ENCODE data around the gene ANKRD18B.
"Not testable (repeated sequence)": the region's sequence is repeated elsewhere in the genome, so short reads cannot be mapped to it uniquely, and the experiment has no call there.

ANKRD18B gene

DNA sequence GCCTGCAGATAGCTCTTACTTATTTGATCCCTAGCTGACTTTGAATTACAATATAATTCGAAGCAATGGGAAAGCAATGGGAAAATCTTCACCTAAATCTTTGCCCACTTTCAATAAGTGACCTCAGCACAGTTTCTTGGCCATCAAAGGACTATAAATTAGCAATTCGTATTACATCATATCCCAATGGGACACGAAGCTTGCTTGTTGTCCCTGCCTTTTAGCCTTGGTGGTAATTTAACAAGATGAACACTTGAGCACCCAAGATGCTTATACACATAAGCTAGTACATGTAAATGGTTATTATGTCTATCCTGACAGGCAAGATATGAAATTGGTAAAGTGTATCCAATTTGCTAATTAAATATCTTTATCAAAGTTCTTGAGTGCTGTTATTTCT lies 9.9 kb downstream of the ANKRD18B start:
- not testable (repeated sequence) for DNase-seq (ENCODE audit: low spot score)

DNA sequence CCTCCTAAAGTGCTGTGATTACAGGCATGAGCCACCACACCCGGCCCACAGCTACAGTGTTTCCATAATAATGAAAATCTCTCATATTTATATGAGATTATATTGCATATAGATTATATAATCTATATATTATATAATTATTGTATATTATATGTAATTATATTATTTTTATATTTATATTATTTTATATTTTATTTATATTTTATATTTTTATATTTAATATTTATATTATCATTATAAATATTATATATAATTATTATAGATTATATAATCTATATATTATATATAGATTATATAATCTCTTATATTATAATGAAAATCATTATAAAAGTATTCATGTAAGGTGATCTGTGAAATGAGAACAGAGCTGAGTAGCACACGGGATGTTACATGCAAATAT lies 11.5 kb downstream of the ANKRD18B start:
- no peak for DNase-seq (ENCODE audit: low spot score)

- DNase-seq (ENCODE audit: low spot score) = not testable (repeated sequence)
These were observed 19.4 kb downstream of the ANKRD18B start for GRCh38 chr9:33543463-33543862.

DNA sequence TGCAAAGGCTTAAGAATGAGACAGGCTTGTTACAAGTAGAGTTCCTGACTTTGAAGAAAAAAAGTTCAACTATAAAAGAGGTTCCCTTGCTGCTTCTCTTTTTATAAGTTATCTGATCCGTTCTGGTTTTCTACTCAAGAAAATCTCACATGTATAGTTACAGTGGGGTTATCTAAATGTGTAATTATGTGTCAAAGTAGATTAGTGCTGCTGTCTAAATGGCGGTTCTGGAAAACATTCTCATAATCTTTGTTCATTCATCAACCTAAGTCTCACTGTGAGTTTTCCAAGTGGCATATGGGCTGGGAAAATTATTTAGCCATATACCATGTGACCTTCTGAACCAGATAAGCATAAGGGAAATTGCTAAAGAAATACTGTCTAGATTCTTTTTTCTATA lies 21.7 kb downstream of the ANKRD18B start:
- DNase-seq (ENCODE audit: low spot score) = not testable (repeated sequence)

GRCh38 chr9:33548816-33549215 lies 24.8 kb downstream of the ANKRD18B start:
- not testable (repeated sequence) for DNase-seq (ENCODE audit: low spot score)

DNA sequence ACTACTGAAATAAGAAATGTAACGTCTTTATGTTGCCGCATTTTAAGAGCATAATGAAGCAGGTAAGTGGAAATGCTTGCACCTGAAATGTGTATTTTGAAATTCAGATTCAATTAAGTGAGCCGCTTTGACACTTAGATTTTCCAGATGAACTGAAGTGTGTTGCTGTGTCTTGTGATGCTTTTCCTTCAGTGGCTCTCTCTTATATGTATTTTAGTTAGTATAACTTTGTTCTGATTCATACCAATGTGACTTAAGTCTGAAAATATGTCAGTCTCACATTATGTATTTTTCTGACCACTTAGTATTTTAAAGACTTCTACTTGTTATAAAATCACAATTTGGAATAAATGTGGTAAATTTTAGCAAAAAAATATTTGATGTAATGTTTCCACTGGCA lies 25.4 kb downstream of the ANKRD18B start:
- not testable (repeated sequence) for DNase-seq (ENCODE audit: low spot score)

DNA sequence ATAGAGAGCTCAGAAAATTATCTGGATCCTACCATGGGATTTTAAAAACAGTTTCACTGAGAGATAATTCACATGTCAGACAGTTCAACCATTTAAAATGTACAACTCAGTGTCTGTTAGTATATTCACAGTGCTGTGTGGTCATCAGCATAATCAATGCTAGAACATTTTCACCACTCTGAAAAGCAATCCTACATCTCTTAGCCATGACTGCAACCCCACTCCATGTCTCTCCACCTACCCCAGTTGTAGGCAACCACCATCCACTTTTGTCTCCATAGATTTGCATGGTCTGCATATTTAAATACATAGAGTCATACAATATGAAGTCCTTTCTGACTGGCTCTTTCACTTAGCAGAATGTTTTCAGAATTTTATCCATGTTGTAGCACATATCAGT lies 27.1 kb downstream of the ANKRD18B start:
- not testable (repeated sequence) for DNase-seq (ENCODE audit: low spot score)

DNA sequence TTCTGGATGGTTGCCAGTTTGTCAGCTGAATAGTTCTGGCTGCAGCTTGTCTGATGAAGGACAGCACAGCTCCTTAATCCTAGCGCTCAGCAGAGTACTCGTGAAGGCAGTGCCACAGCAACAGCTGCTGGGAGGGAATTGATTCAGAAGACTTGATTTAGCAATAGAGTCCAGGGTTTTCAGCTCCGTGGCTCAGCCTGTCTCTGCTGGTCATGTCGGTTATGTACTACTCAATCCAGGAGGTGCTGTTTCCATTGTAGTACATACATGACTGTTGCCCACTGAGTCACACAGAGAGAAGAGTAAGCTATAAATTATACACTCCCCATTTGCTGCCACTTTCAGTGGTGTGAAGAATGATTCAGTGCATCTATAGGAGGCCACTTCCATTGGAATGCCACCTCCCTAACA lies 28.3 kb downstream of the ANKRD18B start:
- DNase-seq (ENCODE audit: low spot score) = not testable (repeated sequence)

DNA sequence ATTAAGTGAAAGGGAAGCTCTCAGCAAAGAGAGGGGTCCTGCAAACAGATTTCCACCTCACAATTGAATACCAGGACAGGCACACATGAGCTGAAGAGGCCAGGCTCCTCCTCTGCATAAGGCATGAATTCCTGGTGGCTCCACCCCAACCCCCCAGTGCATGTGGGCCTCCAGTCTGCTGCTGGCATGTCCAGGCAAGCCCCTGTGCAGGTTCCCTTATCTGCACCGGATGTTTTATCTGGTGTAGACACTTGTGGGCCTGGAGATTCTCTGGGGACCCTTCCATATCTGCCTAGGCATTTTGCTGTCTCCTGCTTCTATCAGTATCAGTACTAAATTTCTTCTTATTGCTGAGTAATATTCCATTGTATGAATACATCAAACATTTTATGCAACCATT lies 36.2 kb downstream of the ANKRD18B start:
- not testable (repeated sequence) for DNase-seq (ENCODE audit: low spot score)

- DNase-seq (ENCODE audit: low spot score) = not testable (repeated sequence)
These were observed 38.1 kb downstream of the ANKRD18B start for GRCh38 chr9:33562196-33562595.

GRCh38 chr9:33567776-33568175 lies 43.7 kb downstream of the ANKRD18B start:
- DNase-seq (ENCODE audit: low spot score) = not testable (repeated sequence)

GRCh38 chr9:33577786-33578185 lies 53.7 kb downstream of the ANKRD18B start:
- DNase-seq (ENCODE audit: low spot score) = not testable (repeated sequence)

GRCh38 chr9:33579996-33580395 lies 55.9 kb downstream of the ANKRD18B start:
- not testable (repeated sequence) for DNase-seq (ENCODE audit: low spot score)

DNA sequence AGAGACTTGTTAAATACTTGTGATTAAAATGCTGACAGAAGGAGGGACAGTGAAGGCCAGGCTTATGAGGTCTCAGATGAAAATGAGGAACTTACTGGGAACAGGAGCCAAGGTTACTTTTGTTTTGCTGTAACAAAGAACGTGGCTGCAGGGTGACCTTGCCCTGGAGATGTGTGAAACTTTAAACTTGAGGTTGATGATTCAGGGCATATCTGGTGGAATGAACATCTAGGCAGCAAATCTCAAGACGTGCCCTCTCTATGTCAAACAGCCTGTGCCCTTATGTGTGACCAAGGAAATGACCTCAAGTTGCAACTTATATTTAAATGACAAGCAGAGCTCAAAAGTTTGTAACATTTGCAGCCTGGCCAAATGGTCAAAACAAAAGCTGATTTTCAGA lies 58.6 kb downstream of the ANKRD18B start:
- DNase-seq (ENCODE audit: low spot score) = not testable (repeated sequence)

GRCh38 chr9:33586128-33586527 lies 62.1 kb downstream of the ANKRD18B start:
- not testable (repeated sequence) for DNase-seq (ENCODE audit: low spot score)

GRCh38 chr9:33587799-33588198 lies 63.7 kb downstream of the ANKRD18B start:
- DNase-seq (ENCODE audit: low spot score) = not testable (repeated sequence)

DNA sequence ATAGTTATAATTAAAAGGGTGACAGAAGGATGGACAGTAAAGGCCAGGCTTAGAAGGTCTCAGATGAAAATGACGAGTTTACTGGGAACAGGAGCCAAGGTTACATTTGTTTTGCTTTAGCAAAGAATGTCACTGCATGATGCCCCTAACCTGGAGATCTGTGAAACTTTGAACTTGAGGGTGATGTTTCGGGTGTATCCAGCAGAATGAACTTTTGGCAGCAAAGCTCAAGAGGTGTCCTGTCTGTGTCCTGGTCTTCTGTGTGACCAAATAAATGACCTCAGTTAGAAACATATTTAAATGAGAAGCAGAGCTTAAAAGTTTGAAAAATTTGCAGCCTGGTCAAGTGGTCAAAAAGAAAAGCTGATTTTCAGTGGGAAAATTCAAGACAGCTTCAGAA lies 64.8 kb downstream of the ANKRD18B start:
- not testable (repeated sequence) for DNase-seq (ENCODE audit: low spot score)

DNA sequence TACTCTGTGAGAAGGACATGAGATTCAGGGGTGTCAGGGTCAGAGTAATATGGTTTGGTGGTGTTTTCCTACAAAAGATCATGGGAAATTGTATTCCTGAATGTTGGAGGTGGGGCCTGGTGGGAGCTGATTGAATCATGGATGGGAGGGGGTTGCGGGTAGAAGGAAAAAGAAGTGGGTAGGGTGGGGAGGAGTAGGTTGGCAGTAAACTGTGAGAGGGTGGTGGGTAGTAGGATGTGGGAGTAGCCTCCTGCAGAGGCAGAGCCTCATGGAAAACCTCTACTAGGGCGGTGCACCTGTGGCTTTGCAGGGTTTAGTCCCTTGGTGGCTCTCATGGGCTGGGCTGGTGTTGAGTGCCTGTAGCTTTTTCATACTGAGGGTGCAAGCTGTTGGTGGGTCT lies 66.8 kb downstream of the ANKRD18B start:
- not testable (repeated sequence) for DNase-seq (ENCODE audit: low spot score)

GRCh38 chr9:33596974-33597373 lies 72.9 kb downstream of the ANKRD18B start:
- DNase-seq (ENCODE audit: low spot score) = not testable (repeated sequence)

- DNase-seq (ENCODE audit: low spot score) = not testable (repeated sequence)
These were observed 73.3 kb downstream of the ANKRD18B start for GRCh38 chr9:33597386-33597785.

DNA sequence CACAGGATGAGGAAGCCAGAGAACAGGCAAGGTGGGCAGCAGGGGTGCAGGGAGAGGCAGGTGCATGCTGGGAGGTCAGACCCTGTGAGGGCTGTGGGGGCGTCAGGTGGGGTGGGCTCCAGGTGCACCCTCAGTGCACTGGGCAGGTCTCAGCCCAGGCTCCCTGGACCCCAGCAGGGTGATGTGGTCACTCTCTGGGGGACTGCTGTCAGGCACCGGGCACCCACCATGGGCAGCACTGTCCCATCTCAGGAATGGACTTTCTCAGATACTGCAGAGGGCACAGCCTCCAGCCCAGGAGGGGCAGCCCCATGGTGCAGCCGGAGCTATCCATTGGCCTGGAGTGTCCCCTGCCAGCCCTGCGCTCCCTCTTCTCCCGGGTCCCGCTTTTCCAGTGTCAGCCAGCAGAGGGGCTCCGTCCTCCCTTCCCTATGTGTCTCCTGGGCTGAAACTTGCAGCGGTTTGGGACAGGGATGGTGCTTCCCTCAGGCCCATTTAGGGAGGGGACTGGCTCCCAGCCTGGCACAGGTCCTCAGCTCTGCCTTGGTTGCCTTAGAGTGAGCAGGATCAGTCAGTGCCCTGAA lies 74.8 kb downstream of the ANKRD18B start:
- DNase-seq (ENCODE audit: low spot score) = not testable (repeated sequence)

- DNase-seq (ENCODE audit: low spot score) = not testable (repeated sequence)
These were observed 76.9 kb downstream of the ANKRD18B start for GRCh38 chr9:33600911-33601310.

DNA sequence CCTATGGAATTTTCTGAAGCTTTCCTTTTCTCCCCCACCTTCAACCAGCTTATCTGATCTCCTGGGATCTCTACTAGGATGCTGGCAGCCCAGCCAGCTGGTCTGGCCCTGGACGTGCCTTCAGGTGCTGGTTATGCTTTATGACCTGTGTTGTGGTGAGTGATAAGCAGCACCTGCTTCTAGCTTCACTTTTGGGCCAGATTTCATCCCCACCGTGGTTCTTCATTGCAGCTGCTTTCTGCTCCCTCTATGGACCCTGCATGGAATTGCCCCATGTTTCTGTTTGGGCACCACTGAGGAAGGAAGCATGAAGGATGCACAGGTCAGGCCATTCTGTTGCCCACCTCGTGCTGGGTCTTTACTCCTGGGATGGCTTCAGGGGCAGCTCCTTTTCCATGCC lies 80.2 kb downstream of the ANKRD18B start:
- not testable (repeated sequence) for DNase-seq (ENCODE audit: low spot score)

- DNase-seq (ENCODE audit: low spot score) = not testable (repeated sequence)
These were observed 80.9 kb downstream of the ANKRD18B start for GRCh38 chr9:33604936-33605335.

Measured in CD4-positive, alpha-beta T cell treated with Interleukin-15 for 4 hours (primary cell).